Endothelial cell of umbilical vein (primary cell): Measurements from ENCODE around the gene PDE11A.

Experiments used
- POLR2A ChIP-seq: IDR thresholded peaks from 2 replicates; pipeline ENCODE4 v1.6.1; 2012; ENCODE audit warnings: low read depth, mild to moderate bottlenecking, control low read depth, low read length
- TF ChIP-seq, protein P1 (sequence below), 2 donors: IDR thresholded peaks; 1 replicate in 1 of 2; 2 replicates in 1 of 2; pipeline ENCODE4 v1.5.1; 2011; ENCODE audit warnings: low read length in 2 of 2, mild to moderate bottlenecking in 2 of 2, moderate library complexity in 2 of 2, control low read depth in 1 of 2, inconsistent platforms in 1 of 2, low read depth in 1 of 2; ENCODE audit not compliant: insufficient read depth in 1 of 2; ENCODE audit errors: extremely low read depth in 1 of 2

DNA sequence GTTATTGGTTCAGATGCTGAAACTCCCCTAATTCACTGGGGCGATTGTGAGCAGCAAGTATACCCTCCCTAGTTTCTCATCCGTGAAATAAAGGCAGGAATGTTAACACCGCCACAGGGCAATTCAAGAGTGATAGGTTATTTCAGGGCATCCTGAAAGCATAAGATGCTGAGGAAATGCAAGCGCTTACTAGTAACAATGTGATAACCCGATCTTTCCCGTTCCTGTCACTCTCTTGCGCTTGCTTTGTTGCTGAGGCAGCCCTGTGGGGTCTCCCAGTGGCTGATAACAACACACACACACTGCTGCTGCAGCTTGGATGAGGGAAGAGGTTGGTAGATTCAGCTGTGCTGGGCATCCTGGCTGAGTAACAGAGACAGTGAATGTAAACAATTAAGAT, 420.7 kb downstream of the PDE11A start:
- TF ChIP-seq, protein P1, sequence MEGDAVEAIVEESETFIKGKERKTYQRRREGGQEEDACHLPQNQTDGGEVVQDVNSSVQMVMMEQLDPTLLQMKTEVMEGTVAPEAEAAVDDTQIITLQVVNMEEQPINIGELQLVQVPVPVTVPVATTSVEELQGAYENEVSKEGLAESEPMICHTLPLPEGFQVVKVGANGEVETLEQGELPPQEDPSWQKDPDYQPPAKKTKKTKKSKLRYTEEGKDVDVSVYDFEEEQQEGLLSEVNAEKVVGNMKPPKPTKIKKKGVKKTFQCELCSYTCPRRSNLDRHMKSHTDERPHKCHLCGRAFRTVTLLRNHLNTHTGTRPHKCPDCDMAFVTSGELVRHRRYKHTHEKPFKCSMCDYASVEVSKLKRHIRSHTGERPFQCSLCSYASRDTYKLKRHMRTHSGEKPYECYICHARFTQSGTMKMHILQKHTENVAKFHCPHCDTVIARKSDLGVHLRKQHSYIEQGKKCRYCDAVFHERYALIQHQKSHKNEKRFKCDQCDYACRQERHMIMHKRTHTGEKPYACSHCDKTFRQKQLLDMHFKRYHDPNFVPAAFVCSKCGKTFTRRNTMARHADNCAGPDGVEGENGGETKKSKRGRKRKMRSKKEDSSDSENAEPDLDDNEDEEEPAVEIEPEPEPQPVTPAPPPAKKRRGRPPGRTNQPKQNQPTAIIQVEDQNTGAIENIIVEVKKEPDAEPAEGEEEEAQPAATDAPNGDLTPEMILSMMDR (IDR thresholded peaks at IDR 0.05; ENCODE audit: extremely low read depth in 1 of 2, insufficient read depth in 1 of 2, low read depth in 1 of 2, low read length in 2 of 2): no peak
- no peak for TF ChIP-seq POLR2A
